Upper lobe of right lung (tissue), 1 donor: ENCODE data around the gene RSF1. TPM values are rescaled to one million over a fixed set of nuclear protein-coding genes. Genes with fewer than 3 reads are reported as not detected.

Experiments
- ATAC-seq: fragments of 200-7000 bp; cut with Tn5 transposase; one replicate; pipeline ENCODE4 v1.9.1; 2020; ENCODE audit warnings: mild to moderate bottlenecking, moderate library complexity
- DNase-seq: peaks from one replicate; pipeline ENCODE4 v3.0.0-alpha.2; 2020
- H3K27ac ChIP-seq: fragments of 200-600 bp; one replicate; pipeline ENCODE4 v1.8.0; 2022
- H3K27me3 ChIP-seq: fragments of 200-600 bp; one replicate; pipeline ENCODE4 v1.8.0; 2022; ENCODE audit warnings: mild to moderate bottlenecking
- H3K36me3 ChIP-seq: fragments of 200-600 bp; one replicate; pipeline ENCODE4 v1.8.0; 2022
- H3K4me1 ChIP-seq: fragments of 200-600 bp; one replicate; pipeline ENCODE4 v1.8.0; 2022
- H3K4me3 ChIP-seq: fragments of 200-600 bp; one replicate; pipeline ENCODE4 v1.8.0; 2022; ENCODE audit warnings: mild to moderate bottlenecking
- H3K9me3 ChIP-seq: fragments of 200-600 bp; one replicate; pipeline ENCODE4 v1.8.0; 2022
- CTCF ChIP-seq: fragments of 200-600 bp; IDR thresholded peaks from one replicate; pipeline ENCODE4 v1.8.0; 2022; ENCODE audit warnings: antibody characterized with exemption
- intact Hi-C: fragments of 100-400 bp; cut with DNase I; formaldehyde crosslinking; loops from one replicate; pipeline ENCODE4 v1.11.0; 2022
- total RNA-seq: library from RNA; stranded (reverse); fragmentation: NEBNext Ultra II Directional; extraction: Animal tissue kit (Norgen Biotek cat#: 25700); gene quantifications from one replicate; pipeline ENCODE4 v1.2.1, GENCODE V29; 2021
- donor health status: DM: no; HTN: yes; CAD: no; lungs with severe emphysema.

RSF1 gene
- total RNA-seq, 1 donor from 2014 or later: 62.5 TPM

DNA sequence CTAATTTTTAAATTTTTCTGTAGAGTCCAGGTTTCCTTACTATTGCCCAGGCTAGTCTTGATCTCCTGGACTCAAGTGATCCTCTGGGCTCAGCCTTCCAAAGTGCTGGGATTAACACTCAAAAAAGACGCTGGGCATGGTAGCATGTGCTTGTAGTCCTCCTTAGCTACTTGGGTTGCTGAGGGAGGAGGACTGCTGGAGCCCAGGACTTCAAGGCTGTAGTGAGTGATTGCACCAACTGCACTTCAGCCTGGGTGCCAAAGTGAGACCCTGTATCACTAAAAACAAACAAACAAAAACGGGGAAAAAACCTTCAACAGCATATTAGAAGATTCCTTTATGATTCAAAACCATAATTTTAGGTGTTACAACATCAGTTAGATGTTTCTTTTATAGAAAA, 44.6 kb downstream of the RSF1 start:
- Histone ChIP-seq H3K4me1 (peaks cover under 1% of the 10 kb centered on the region), H3K27ac (no peak overlapping the region), H3K9me3 (no peaks in the 10 kb centered on the region), H3K36me3 (no peaks in the 10 kb centered on the region), H3K27me3 (no peaks in the 10 kb centered on the region), H3K4me3 (no peak overlapping the region)
- intact Hi-C loops: no loop called here
- DNase-seq (no peak), ATAC-seq (no peak)
- no peak for TF ChIP-seq CTCF

- ATAC-seq (no peak), DNase-seq (no peak)
- intact Hi-C loops: no loop called here
- no peak overlapping the region for H3K4me3 ChIP-seq
- TF ChIP-seq CTCF: no peak
- H3K27me3 ChIP-seq: no peaks in the 10 kb centered on the region
- no peak overlapping the region for H3K27ac ChIP-seq
- H3K4me1 ChIP-seq: peaks cover 4% of the 10 kb centered on the region
- no peaks in the 10 kb centered on the region for H3K36me3 ChIP-seq
- no peaks in the 10 kb centered on the region for H3K9me3 ChIP-seq
Observed at GRCh38 chr11:77771135-77771534, 49.4 kb downstream of the RSF1 start.

GRCh38 chr11:77770629-77771028, 49.9 kb downstream of the RSF1 start:
- H3K27me3 ChIP-seq: no peaks in the 10 kb centered on the region
- H3K9me3 ChIP-seq: no peaks in the 10 kb centered on the region
- TF ChIP-seq CTCF: no peak
- intact Hi-C loops: no loop called here
- no peaks in the 10 kb centered on the region for H3K36me3 ChIP-seq
- no peak for DNase-seq
- ATAC-seq: no peak
- H3K27ac ChIP-seq: no peak overlapping the region
- H3K4me1 ChIP-seq: peaks cover 4% of the 10 kb centered on the region
- H3K4me3 ChIP-seq: no peak overlapping the region

DNA sequence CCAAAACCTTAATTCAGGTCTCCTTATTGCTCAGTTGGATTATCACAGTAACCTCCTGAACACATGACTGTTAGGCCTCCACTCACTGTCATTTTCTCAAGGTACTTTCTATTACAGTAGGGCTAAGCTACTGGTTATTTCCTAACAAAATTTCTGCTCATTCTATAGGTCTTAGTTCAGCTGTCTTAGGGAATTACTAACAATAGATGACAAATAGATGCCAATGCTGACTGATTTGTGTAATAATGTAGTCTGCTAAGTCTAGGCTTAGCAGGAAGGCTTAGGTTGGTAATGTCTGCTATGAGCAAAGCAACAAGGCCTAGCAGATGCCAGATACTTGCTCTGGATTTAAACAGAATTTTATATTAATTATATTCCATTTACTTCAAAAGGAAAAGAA, 58.1 kb downstream of the RSF1 start:
- Histone ChIP-seq H3K27ac (no peak overlapping the region), H3K9me3 (no peaks in the 10 kb centered on the region), H3K36me3 (peaks cover 19% of the 10 kb centered on the region), H3K4me3 (no peak overlapping the region), H3K27me3 (no peaks in the 10 kb centered on the region), H3K4me1 (no peaks in the 10 kb centered on the region)
- no peak for TF ChIP-seq CTCF
- intact Hi-C loops: no loop called here
- DNase-seq (no peak), ATAC-seq (no peak)

- H3K36me3 ChIP-seq: peaks cover 19% of the 10 kb centered on the region
- DNase-seq (no peak), ATAC-seq (no peak)
- no peak overlapping the region for H3K27ac ChIP-seq
- no peaks in the 10 kb centered on the region for H3K27me3 ChIP-seq
- peaks cover 2% of the 10 kb centered on the region for H3K4me1 ChIP-seq
- no peak overlapping the region for H3K4me3 ChIP-seq
- no peaks in the 10 kb centered on the region for H3K9me3 ChIP-seq
- intact Hi-C loops: no loop called here
- no peak for TF ChIP-seq CTCF
Observed at GRCh38 chr11:77761491-77761890, 59.0 kb downstream of the RSF1 start.

DNA sequence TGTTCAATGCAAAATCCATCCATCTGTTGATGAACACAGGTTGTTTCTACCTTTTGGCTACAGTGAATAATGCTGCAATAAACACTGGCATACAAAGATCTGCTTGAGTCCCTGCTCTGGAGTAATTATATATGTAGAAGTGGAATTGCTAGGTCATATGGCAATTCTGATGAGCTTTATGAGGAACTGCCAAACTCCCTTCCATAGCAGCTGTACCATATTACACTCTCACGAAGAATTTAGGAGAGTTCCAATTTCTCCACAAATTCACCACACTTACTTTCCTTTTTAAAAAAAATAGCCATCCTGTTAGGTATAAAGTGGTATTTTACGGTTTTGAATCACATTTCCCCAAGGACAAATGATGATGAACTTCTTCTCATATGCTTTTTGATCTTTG, 62.2 kb downstream of the RSF1 start:
- H3K27me3 ChIP-seq: no peaks in the 10 kb centered on the region
- DNase-seq: no peak
- no peak for ATAC-seq
- H3K4me3 ChIP-seq: no peak overlapping the region
- H3K4me1 ChIP-seq: peaks cover 3% of the 10 kb centered on the region
- intact Hi-C loops: no loop called here
- TF ChIP-seq CTCF: no peak
- H3K27ac ChIP-seq: no peak overlapping the region
- H3K9me3 ChIP-seq: no peaks in the 10 kb centered on the region
- peaks cover 23% of the 10 kb centered on the region for H3K36me3 ChIP-seq
